Measurements from ENCODE around the gene POLE. TPM values are rescaled to one million over a fixed set of nuclear protein-coding genes. Genes with fewer than 3 reads are reported as not detected.

The POLE gene, protein sequence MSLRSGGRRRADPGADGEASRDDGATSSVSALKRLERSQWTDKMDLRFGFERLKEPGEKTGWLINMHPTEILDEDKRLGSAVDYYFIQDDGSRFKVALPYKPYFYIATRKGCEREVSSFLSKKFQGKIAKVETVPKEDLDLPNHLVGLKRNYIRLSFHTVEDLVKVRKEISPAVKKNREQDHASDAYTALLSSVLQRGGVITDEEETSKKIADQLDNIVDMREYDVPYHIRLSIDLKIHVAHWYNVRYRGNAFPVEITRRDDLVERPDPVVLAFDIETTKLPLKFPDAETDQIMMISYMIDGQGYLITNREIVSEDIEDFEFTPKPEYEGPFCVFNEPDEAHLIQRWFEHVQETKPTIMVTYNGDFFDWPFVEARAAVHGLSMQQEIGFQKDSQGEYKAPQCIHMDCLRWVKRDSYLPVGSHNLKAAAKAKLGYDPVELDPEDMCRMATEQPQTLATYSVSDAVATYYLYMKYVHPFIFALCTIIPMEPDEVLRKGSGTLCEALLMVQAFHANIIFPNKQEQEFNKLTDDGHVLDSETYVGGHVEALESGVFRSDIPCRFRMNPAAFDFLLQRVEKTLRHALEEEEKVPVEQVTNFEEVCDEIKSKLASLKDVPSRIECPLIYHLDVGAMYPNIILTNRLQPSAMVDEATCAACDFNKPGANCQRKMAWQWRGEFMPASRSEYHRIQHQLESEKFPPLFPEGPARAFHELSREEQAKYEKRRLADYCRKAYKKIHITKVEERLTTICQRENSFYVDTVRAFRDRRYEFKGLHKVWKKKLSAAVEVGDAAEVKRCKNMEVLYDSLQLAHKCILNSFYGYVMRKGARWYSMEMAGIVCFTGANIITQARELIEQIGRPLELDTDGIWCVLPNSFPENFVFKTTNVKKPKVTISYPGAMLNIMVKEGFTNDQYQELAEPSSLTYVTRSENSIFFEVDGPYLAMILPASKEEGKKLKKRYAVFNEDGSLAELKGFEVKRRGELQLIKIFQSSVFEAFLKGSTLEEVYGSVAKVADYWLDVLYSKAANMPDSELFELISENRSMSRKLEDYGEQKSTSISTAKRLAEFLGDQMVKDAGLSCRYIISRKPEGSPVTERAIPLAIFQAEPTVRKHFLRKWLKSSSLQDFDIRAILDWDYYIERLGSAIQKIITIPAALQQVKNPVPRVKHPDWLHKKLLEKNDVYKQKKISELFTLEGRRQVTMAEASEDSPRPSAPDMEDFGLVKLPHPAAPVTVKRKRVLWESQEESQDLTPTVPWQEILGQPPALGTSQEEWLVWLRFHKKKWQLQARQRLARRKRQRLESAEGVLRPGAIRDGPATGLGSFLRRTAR (N-terminal part only)
- total RNA-seq: 100 to 1,000 TPM in 2 of 4 donors, 10 to 100 TPM in 2; 58.3 to 198 (median 84.3) TPM

DNA sequence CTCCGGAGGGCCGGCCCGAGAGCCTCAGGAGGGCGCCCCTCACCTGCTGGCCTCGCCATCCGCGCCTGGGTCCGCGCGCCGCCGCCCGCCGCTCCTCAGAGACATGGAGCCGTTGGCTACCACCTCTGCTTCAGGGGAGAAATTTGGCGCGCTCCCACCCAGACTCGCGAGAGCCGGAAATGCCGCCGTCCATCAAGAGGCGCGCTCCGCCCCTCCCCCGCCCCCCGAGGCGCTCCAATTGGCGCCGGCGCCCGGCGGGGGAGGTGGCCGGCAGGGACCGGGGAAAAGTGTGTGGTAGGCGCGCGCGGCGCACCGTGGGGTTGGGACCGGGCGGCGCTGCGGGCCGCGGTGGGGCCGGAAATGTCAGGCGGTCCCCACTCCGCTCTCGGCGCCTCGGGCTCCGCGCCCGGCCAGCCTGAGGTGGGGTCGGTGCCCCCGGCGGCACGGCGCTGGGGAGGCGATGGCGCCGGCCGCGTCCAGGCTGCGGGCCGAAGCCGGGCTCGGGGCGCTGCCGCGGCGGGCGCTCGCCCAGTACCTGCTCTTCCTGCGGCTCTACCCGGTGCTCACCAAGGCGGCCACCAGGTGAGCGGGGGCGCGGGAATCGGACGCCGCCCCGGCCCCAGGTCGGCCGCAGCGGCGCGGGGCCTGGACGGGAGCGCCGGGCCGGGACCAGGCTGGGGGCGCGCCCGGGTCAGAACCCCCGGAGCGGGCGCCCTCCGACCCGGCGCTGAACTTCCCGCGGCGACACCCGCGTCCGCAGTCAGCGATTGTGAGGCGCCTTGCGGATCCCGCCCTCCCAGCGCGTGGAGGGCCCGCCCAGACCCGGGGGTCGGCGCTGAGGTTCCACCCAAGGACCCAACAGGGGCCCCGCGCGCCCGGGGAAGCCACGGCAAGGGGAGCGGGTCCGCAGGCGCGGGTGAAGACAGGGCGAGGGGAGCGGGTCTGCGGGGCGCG lies at the start of gene POLE, which contains the start of gene PXMP2:
Gene POLE, minus strand, starts transcription at position 132 of the 954 bp plus-strand sequence. Its CDS starts 27 bp downstream, at position 105.
Gene PXMP2, plus strand, starts transcription at position 377 of the 954 bp plus-strand sequence. Its CDS starts 84 bp downstream, at position 461.
- Histone ChIP-seq H3K4me1 (peaks cover 0 to 22% (median 6%) of the 10 kb centered on the region in 4 donors), H3K27me3 (no peaks in the 10 kb centered on the region), H3K27ac (peak within 1 kb of the TSS; percentile 77 to 93 (median 80)), H3K4me3 (peak within 1 kb of the TSS; percentile 86 to 99 (median 96)), H3K9me3 (no peaks in the 10 kb centered on the region), H3K36me3 (peaks cover 0 to 14% (median 0%) of the 10 kb centered on the region in 3 donors)
- DNase-seq: peak; percentile 94 to 98 (median 98)
- peak; percentile 58 to 85 for TF ChIP-seq POLR2A (IDR thresholded peaks at IDR 0.05)
- TF ChIP-seq, protein P1, sequence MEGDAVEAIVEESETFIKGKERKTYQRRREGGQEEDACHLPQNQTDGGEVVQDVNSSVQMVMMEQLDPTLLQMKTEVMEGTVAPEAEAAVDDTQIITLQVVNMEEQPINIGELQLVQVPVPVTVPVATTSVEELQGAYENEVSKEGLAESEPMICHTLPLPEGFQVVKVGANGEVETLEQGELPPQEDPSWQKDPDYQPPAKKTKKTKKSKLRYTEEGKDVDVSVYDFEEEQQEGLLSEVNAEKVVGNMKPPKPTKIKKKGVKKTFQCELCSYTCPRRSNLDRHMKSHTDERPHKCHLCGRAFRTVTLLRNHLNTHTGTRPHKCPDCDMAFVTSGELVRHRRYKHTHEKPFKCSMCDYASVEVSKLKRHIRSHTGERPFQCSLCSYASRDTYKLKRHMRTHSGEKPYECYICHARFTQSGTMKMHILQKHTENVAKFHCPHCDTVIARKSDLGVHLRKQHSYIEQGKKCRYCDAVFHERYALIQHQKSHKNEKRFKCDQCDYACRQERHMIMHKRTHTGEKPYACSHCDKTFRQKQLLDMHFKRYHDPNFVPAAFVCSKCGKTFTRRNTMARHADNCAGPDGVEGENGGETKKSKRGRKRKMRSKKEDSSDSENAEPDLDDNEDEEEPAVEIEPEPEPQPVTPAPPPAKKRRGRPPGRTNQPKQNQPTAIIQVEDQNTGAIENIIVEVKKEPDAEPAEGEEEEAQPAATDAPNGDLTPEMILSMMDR (IDR thresholded peaks at IDR 0.05): peak in 4 of 6 experiments; percentile 1 to 24 (median 15)

DNA sequence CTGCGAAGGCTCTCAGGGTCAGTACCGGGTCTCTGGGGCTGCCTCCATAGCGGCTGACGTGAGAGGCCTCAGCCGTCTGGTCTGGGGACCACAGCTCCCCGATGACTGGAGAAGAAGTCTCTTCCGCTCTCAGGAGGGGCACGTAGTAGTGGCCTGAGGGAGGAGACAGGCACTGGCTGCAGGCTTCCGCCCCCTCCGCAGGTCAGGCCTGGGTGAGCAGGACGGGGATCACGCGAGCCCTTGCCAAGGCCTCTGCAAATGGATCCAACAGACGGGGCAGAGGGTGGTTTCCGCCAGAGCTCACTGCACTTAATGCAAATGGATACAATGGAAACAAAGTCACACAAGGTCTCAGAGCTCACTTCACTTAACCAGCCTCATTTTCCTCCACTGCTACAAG lies 49.8 kb upstream of the POLE start:
- DNase-seq: no peak
- Histone ChIP-seq H3K9me3 (no peaks in the 10 kb centered on the region), H3K27ac (no peak overlapping the region), H3K4me3 (no peak overlapping the region), H3K36me3 (peaks cover 0 to 98% (median 4%) of the 10 kb centered on the region in 3 donors), H3K4me1 (no peaks in the 10 kb centered on the region), H3K27me3 (no peaks in the 10 kb centered on the region)
- TF ChIP-seq POLR2A (IDR thresholded peaks at IDR 0.05): no peak
- TF ChIP-seq, protein P1 (IDR thresholded peaks at IDR 0.05): no peak

DNA sequence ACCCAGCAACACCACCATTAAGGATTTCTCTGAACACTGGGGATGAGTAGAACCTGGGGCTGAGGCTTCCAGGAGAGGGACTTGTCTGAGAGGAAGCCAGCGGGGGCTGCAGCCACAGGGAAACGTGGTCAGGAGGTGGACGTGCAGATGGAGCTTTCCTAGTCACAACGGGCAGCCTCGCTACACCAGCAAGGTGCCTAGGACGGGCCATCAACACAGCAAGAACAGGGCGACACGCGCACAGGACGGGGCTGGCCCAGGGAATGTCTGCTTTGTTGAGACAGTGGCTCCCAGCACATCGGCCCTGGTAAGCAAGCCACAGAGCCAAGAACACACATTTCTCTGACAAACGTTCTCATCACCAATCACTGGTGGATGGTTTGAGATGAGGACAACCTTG lies 49.2 kb upstream of the POLE start:
- no peak overlapping the region for H3K4me3 ChIP-seq
- H3K4me1 ChIP-seq: no peaks in the 10 kb centered on the region
- no peak for DNase-seq
- H3K27me3 ChIP-seq: no peaks in the 10 kb centered on the region
- H3K27ac ChIP-seq: no peak overlapping the region
- H3K9me3 ChIP-seq: no peaks in the 10 kb centered on the region
- no peak for TF ChIP-seq POLR2A (IDR thresholded peaks at IDR 0.05)
- TF ChIP-seq, protein P1 (IDR thresholded peaks at IDR 0.05): no peak
- peaks cover 0 to 98% (median 4%) of the 10 kb centered on the region in 3 donors for H3K36me3 ChIP-seq

DNA sequence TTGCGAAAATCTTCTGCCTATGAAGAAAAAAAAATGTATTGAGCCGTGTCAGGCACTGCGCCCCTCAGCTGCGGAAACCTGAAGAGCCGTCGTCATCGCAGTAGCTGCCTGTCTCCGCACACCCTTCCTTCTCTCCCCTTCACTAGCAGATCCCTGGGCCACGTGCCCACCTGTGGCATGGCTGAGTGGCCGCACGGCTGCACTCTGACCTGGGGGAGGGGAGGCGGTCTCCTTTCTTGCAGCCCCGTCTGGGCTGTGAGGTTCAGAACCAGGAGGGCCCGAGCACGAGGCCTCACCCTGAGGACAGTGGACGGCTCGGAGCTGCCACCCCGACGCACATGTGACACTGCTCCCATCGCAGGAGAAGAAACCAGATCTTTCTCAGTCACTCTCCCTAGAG lies 48.4 kb upstream of the POLE start:
- Histone ChIP-seq H3K9me3 (no peaks in the 10 kb centered on the region), H3K27me3 (no peaks in the 10 kb centered on the region), H3K4me1 (no peaks in the 10 kb centered on the region), H3K4me3 (no peak overlapping the region), H3K36me3 (peaks cover 0 to 98% (median 4%) of the 10 kb centered on the region in 3 donors), H3K27ac (no peak overlapping the region)
- no peak for DNase-seq
- no peak for TF ChIP-seq POLR2A (IDR thresholded peaks at IDR 0.05)
- TF ChIP-seq, protein P1 (IDR thresholded peaks at IDR 0.05): no peak

All from Peyer's patch (tissue), 4 donors.